NCI-H2029 treated with DMSO at 0.1 percent for 48 hours (cell line): Measurements from ENCODE around the gene SLC25A47.

Experiments
- DNase-seq: peaks from one replicate; lab custom pipeline; 2025; lab: John Stamatoyannopoulos, UW

SLC25A47 gene

GRCh38 chr14:100348784-100349685, 25.9 kb downstream of the SLC25A47 start:
- no peak for DNase-seq

GRCh38 chr14:100350276-100350926, 27.3 kb downstream of the SLC25A47 start:
- no peak for DNase-seq

GRCh38 chr14:100350986-100351385, 27.8 kb downstream of the SLC25A47 start:
- DNase-seq, result no peak

GRCh38 chr14:100358396-100358795, 35.3 kb downstream of the SLC25A47 start:
- DNase-seq, result no peak

- no peak for DNase-seq
Observed at GRCh38 chr14:100359111-100359510, 36.0 kb downstream of the SLC25A47 start.

- DNase-seq, result no peak
Observed at GRCh38 chr14:100359881-100360280, 36.7 kb downstream of the SLC25A47 start.

GRCh38 chr14:100361626-100362025, 38.5 kb downstream of the SLC25A47 start:
- DNase-seq, result no peak

- DNase-seq, result no peak
Observed at GRCh38 chr14:100362311-100362927, 39.3 kb downstream of the SLC25A47 start.

GRCh38 chr14:100363053-100363452, 39.9 kb downstream of the SLC25A47 start:
- no peak for DNase-seq

- no peak for DNase-seq
Observed at GRCh38 chr14:100364403-100364802, 41.3 kb downstream of the SLC25A47 start.

- DNase-seq, result no peak
Observed at GRCh38 chr14:100365741-100366140, 42.6 kb downstream of the SLC25A47 start.

GRCh38 chr14:100369019-100369418, 45.9 kb downstream of the SLC25A47 start:
- no peak for DNase-seq

- DNase-seq, result no peak
Observed at GRCh38 chr14:100370003-100370402, 46.9 kb downstream of the SLC25A47 start.

GRCh38 chr14:100371773-100372172, 48.6 kb downstream of the SLC25A47 start:
- no peak for DNase-seq

GRCh38 chr14:100372357-100373048, 49.4 kb downstream of the SLC25A47 start:
- no peak for DNase-seq

GRCh38 chr14:100374270-100374669, 51.1 kb downstream of the SLC25A47 start:
- no peak for DNase-seq

GRCh38 chr14:100374876-100375265, 51.7 kb downstream of the SLC25A47 start:
- DNase-seq, result no peak

GRCh38 chr14:100375266-100375962, 52.3 kb downstream of the SLC25A47 start:
- no peak for DNase-seq

- peak; percentile 18 for DNase-seq
Observed at GRCh38 chr14:100375963-100376735, 53.0 kb downstream of the SLC25A47 start, which contains the start of gene WDR25. Gene WDR25, plus strand, starts transcription at chr14:100376485.

- DNase-seq, result no peak
Observed at GRCh38 chr14:100376751-100377171, 53.6 kb downstream of the SLC25A47 start.
